K562 (cell line): Measurements from ENCODE around the gene PIK3R5. TPM values are rescaled to one million over a fixed set of nuclear protein-coding genes. Genes with fewer than 3 reads are reported as not detected.

ENCODE experiments used
- ARID4B ChIP-seq: sonication (generic); formaldehyde crosslinking; IDR thresholded peaks from 2 replicates; pipeline ENCODE4 v1.8.0; 2022; ENCODE audit warnings: mild to moderate bottlenecking, missing genetic modification reagents
- HMGXB4 ChIP-seq: sonication (generic); formaldehyde crosslinking; IDR thresholded peaks from 2 replicates; pipeline ENCODE4 v1.8.1; 2023; ENCODE audit warnings: mild to moderate bottlenecking, missing genetic modification reagents
- MTA1 ChIP-seq: fragments of 450-650 bp; IDR thresholded peaks from 2 replicates; pipeline ENCODE4 v1.6.1; 2017; ENCODE audit warnings: borderline replicate concordance
- NFIX ChIP-seq: fragments of 250-450 bp; sonication (Bioruptor Pico); IDR thresholded peaks from 2 replicates; pipeline ENCODE4 v1.4.0; 2020; ENCODE audit warnings: low read depth, mild to moderate bottlenecking, moderate library complexity
- POLR3G ChIP-seq: IDR thresholded peaks from 2 replicates; pipeline ENCODE4 v1.6.1; 2011; ENCODE audit not compliant: insufficient read length, insufficient replicate concordance; ENCODE audit errors: extremely low read depth
- RBM17 ChIP-seq: fragments of 200-400 bp; formaldehyde crosslinking; IDR thresholded peaks from 2 replicates; pipeline ENCODE4 v1.6.1; 2017; ENCODE audit warnings: low read depth, mild to moderate bottlenecking, low read length, borderline replicate concordance
- SFPQ ChIP-seq: fragments of 200-400 bp; formaldehyde crosslinking; IDR thresholded peaks from 2 replicates; pipeline ENCODE4 v1.6.1; 2017; ENCODE audit warnings: mild to moderate bottlenecking, low read depth, low read length, moderate library complexity
- TFAP4 ChIP-seq: sonication (generic); formaldehyde crosslinking; IDR thresholded peaks from 2 replicates; pipeline ENCODE4 v1.8.0; 2022; ENCODE audit warnings: missing genetic modification reagents, mild to moderate bottlenecking, moderate library complexity, borderline replicate concordance
- VEZF1 ChIP-seq: fragments of 200-800 bp; sonication (Bioruptor generic); IDR thresholded peaks from 2 replicates; pipeline ENCODE4 v1.6.1; 2017; ENCODE audit warnings: missing genetic modification characterization, missing compliant biosample characterization
- XRCC4 ChIP-seq: IDR thresholded peaks from one replicate; pipeline ENCODE4 v1.6.1; 2011; ENCODE audit not compliant: insufficient read depth, insufficient read length; ENCODE audit errors: extremely low read depth
- polyA plus RNA-seq, 8 experiments: library from polyadenylated mRNA; depleted of rRNA in 4 of 8; stranded (reverse) in 5 of 8; unstranded in 3 of 8; fragments of >200 nt; fragmentation: Nextera tagmentation in 2 of 8; fragmentation: Illumina TruSeq in 1 of 8; extraction: Ambion mirVana in 2 of 8; extraction: Trizol in 1 of 8; gene quantifications; 2 replicates each; pipeline versions ENCODE4 v1.2.1 to v1.2.3, GENCODE V29; 2011 to 2014; ENCODE audit warnings: inconsistent platforms in 1 of 8, missing spikeins in 1 of 8
- total RNA-seq, 7 experiments: library from RNA; depleted of rRNA in 6 of 7; stranded (reverse); fragments of >200 nt in 6 of 7; fragmentation: Illumina TruSeq in 2 of 7; extraction: Trizol in 2 of 7; gene quantifications; 2 replicates each; pipeline versions ENCODE4 v1.2.1 to v1.2.3, GENCODE V29; 2011 to 2021; ENCODE audit warnings: low replicate concordance in 1 of 7
- TF ChIP-seq, protein P1 (sequence below), 2 experiments: fragments of 450-650 bp in 1 of 2; IDR thresholded peaks; 2 replicates each; pipeline ENCODE4 v1.6.1; 2011 to 2017; ENCODE audit warnings: low read depth in 2 of 2, antibody characterized with exemption in 1 of 2, borderline replicate concordance in 1 of 2, low read length in 1 of 2, mild to moderate bottlenecking in 1 of 2, mixed read lengths in 1 of 2; ENCODE audit not compliant: control insufficient read depth in 1 of 2

The PIK3R5 gene
- total and polyA plus RNA-seq, 9 of the 15 experiments (the other 6 are each of a cell fraction or from before 2014, with no cell fraction given): 0.01 to 0.38 TPM; not detected in 7

GRCh38 chr17:8946476-8946875, 19.0 kb downstream of the PIK3R5 start (continued):
- TF ChIP-seq VEZF1 (CRISPR knock-in tag): no peak
- TF ChIP-seq ARID4B (CRISPR knock-in tag): no peak
- no peak for TF ChIP-seq RBM17
- TF ChIP-seq MTA1: no peak
- no peak for TF ChIP-seq TFAP4 (CRISPR knock-in tag)
- TF ChIP-seq POLR3G: no peak
- TF ChIP-seq, protein P1, sequence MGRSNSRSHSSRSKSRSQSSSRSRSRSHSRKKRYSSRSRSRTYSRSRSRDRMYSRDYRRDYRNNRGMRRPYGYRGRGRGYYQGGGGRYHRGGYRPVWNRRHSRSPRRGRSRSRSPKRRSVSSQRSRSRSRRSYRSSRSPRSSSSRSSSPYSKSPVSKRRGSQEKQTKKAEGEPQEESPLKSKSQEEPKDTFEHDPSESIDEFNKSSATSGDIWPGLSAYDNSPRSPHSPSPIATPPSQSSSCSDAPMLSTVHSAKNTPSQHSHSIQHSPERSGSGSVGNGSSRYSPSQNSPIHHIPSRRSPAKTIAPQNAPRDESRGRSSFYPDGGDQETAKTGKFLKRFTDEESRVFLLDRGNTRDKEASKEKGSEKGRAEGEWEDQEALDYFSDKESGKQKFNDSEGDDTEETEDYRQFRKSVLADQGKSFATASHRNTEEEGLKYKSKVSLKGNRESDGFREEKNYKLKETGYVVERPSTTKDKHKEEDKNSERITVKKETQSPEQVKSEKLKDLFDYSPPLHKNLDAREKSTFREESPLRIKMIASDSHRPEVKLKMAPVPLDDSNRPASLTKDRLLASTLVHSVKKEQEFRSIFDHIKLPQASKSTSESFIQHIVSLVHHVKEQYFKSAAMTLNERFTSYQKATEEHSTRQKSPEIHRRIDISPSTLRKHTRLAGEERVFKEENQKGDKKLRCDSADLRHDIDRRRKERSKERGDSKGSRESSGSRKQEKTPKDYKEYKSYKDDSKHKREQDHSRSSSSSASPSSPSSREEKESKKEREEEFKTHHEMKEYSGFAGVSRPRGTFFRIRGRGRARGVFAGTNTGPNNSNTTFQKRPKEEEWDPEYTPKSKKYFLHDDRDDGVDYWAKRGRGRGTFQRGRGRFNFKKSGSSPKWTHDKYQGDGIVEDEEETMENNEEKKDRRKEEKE (IDR thresholded peaks at IDR 0.05; ENCODE audit: borderline replicate concordance in 1 of 2, control insufficient read depth in 1 of 2, low read depth in 2 of 2, low read length in 1 of 2): no peak
- TF ChIP-seq NFIX (CRISPR knock-in tag): no peak
- no peak for TF ChIP-seq SFPQ
- no peak for TF ChIP-seq XRCC4
- TF ChIP-seq HMGXB4: no peak
